Measurements from ENCODE around the gene DCD.

The DCD gene

GRCh38 chr12:54606556-54606955 is 41.6 kb downstream of the DCD start:
- no peak for DNase-seq (ENCODE audit: low spot score)

DNA sequence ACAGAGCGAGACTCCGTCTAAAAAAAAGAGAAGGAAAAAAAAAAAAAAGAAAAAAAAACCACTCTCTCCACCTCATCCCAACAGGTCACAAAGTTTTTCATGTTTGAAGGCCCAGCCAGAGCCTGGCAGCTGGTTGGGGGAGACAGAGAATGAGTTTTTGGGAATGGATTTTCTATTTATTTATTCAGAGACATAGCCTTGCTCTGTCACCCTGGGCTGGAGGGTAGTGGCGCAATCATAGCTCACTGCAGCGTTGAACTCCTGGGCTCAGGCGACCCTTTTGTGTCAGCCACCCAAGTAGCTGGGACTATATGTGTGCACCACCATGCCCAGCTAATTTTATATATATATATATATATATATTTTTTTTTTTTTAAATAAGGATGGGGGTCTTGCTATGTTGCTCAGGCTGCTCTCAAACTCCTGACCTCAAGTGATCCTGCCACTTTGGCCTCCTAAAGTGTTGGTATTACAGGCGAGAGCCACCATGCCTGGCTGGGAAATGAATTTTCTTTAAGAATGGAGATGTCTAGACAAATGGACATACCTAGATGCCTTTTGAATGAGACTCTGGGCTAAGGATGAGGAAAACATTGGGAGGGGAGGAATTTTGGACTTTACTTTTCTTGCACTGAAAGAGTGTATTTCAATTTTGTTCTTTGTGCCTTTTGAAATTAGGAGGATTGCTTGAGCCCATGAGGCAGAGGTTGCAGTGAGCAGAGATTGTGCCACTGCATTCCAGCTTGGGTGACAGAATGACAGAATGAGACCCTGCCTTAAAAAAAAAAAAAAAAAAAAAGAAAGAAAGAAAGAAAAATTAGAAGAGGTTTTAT is 42.8 kb downstream of the DCD start:
- no peak for DNase-seq (ENCODE audit: low spot score)

- no peak for DNase-seq (ENCODE audit: low spot score)
Measured at GRCh38 chr12:54604436-54604835, 43.7 kb downstream of the DCD start.

GRCh38 chr12:54603872-54604271 is 44.3 kb downstream of the DCD start:
- DNase-seq (ENCODE audit: low spot score): no peak

DNA sequence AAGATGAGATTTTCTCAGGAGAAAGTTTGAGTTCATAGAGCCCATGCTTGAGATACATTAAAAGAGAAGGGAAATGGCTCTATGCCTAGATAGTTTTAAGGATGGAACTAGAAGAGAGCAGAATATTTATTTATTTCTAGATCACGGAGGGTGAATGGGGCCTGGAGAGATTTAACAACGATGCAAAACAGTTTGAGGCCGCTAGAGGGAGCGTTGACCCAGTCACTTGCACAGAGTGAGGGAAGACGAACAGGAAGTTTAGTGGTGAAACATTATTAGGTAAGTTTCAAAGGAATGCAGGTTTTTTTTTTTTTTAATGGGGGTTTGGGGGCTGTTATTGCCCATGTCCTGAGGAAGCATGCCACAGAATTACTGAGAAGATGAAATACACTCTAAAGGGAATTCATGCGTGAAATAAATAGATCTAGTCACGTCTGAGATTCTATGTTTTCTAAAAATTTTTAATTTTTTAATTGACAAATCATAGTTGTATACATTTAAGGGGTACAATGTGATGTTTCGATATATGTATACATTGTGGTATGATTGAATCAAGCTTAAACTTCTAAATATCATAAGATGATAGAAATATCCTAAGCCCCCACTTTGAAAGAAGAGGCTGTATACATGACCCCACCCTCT is 44.9 kb downstream of the DCD start:
- DNase-seq (ENCODE audit: low spot score): peak; percentile 40

DNA sequence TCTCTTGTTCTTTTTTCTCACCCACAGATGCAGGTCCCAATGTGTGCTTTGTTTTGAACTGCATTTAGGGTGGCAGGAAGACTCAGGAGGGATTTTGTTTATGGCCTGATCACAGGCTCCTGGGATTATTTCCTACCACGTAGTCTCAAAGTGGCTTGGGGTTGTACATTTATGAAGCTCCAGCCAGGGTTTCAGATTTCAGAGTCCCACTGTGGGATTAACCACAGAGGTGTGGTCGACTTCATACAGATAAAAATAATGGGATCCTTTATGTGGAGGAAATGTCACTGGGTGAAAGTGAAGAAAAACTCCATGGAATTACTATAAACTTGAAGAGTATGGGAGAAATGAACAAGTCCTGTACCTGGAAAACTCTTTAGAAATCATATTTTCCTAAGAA is 45.5 kb downstream of the DCD start:
- DNase-seq (ENCODE audit: low spot score): no peak

GRCh38 chr12:54601841-54602240 is 46.3 kb downstream of the DCD start:
- DNase-seq (ENCODE audit: low spot score): no peak

- no peak for DNase-seq (ENCODE audit: low spot score)
Measured at GRCh38 chr12:54598970-54599369, 49.2 kb downstream of the DCD start.

- peak; percentile 33 for DNase-seq (ENCODE audit: low spot score)
Measured at GRCh38 chr12:54596526-54596946, 51.6 kb downstream of the DCD start.

DNA sequence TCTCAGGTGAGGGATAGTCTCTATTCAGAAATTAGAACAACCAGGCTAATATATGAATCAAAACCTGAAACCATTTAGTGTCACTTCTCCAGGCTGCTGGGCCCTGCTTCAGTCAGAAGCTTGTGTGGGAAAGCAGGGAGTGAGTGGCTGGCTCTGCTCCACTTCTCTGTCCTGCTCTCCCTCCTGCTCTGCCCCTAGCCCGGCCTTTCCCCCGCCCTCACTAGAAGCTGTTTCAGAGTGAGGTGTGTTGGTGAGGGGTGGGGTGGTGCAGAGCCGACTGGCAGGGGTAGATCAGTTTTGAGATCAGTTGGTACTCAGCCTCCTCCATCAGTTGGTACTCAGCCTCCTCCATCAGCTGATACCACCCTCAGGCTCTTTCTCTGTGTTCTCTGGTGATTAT is 52.7 kb downstream of the DCD start:
- no peak for DNase-seq (ENCODE audit: low spot score)

All from hematopoietic multipotent progenitor cell treated with erythropoietin and hydrocortisone succinate and interleukin-3 and kit ligand, for 15 days (in vitro differentiated cells).